OCI-LY1 (cell line): ENCODE results near the gene MYH13.

ENCODE experiments used
- CTCF ChIP-seq: fragments of 200-600 bp; sonication (generic), shearing (Covaris generic); IDR thresholded peaks from 2 replicates; pipeline ENCODE4 v1.5.1; 2017; ENCODE audit warnings: mild to moderate bottlenecking, antibody characterized with exemption, low read length, moderate library complexity, mixed read lengths
- EZH2 ChIP-seq: fragments of 200-600 bp; sonication (generic), shearing (Covaris generic); IDR thresholded peaks from 2 replicates; pipeline ENCODE4 v1.8.0; 2017; ENCODE audit warnings: borderline replicate concordance, mixed run types, mild to moderate bottlenecking, antibody characterized with exemption, low read length, moderate library complexity, mixed read lengths

GRCh38 chr17:10370016-10370608 lies 2.7 kb downstream of the MYH13 start:
- TF ChIP-seq EZH2: no peak
- no peak for TF ChIP-seq CTCF
